Stomach (tissue), 4 donors: ENCODE measurements around the gene PKHD1.

ENCODE experiments used
- CTCF ChIP-seq, 7 experiments: fragments of 450-650 bp in 4 of 7; fragments of 200-600 bp in 3 of 7; sonication (generic) in 3 of 7; IDR thresholded peaks; one replicate each; pipeline ENCODE4 v1.5.1; 2016 to 2019; ENCODE audit warnings: antibody characterized with exemption in 7 of 7, control low read depth in 2 of 7, mild to moderate bottlenecking in 1 of 7
- EP300 ChIP-seq: sonication (generic); formaldehyde crosslinking; IDR thresholded peaks from one replicate; pipeline ENCODE4 v1.6.1; 2017; ENCODE audit warnings: antibody characterized with exemption
- POLR2A ChIP-seq, 4 donors: fragments of 450-650 bp; IDR thresholded peaks; one replicate each; pipeline ENCODE4 v1.6.1; 2016; ENCODE audit warnings: antibody characterized with exemption in 4 of 4, control low read depth in 2 of 4, mild to moderate bottlenecking in 1 of 4, moderate library complexity in 1 of 4
- POLR2AphosphoS5 ChIP-seq, 3 donors: sonication (generic); formaldehyde crosslinking; IDR thresholded peaks; one replicate each; pipeline ENCODE4 v1.6.1; 2016; ENCODE audit warnings: antibody characterized with exemption in 3 of 3

GRCh38 chr6:51578362-51578761 is 509.1 kb downstream of the PKHD1 start:
- TF ChIP-seq POLR2AphosphoS5 (IDR thresholded peaks at IDR 0.05): no peak
- TF ChIP-seq CTCF (IDR thresholded peaks at IDR 0.05): no peak
- no peak for TF ChIP-seq POLR2A (IDR thresholded peaks at IDR 0.05)
- no peak for TF ChIP-seq EP300
